ENCODE measurements around the gene DR1.

The DR1 gene

DNA sequence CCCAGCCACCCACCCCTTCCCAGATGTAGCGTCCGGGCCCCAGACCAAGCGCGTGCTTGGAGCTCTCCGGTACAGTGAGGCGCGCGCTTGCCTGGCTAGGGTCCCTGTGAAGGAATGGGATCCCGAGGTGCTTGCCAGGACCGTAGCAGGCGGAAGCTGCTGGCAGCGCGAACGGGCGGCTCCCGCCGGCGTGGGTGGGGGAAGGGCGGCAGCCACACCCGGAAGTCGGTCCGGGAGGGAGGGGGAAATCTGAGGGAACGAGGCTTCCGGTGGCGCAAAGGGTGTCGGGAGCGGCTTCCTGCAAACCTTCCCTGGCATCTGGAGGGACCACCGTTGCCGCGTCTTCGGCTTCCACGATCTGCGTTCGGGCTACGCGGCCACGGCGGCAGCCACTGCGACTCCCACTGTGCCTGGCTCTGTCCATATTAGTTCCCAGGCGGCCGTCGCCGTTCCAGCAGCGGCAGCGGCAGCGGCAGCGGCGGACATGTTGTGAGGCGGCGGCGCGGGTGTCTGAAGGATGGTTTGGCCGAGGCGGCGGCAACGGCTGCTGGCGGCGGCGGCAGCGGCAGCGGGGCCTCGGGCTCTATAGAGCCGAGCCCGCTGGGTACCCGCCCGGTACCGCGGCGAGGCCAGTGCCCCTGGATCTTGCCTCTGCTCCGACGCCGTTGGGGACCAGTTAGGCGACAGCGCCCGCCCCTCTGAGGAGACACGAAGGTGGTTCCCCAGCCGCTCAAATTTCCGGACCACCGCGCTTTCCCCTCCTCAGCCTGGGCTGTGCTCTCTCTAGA, at the start of gene DR1:
DR1 (plus strand) TSS at position 275 of the 788 bp plus-strand sequence. CDS start 739 bp downstream, outside the sequence.
- DNase-seq: peak; percentile 77

DNA sequence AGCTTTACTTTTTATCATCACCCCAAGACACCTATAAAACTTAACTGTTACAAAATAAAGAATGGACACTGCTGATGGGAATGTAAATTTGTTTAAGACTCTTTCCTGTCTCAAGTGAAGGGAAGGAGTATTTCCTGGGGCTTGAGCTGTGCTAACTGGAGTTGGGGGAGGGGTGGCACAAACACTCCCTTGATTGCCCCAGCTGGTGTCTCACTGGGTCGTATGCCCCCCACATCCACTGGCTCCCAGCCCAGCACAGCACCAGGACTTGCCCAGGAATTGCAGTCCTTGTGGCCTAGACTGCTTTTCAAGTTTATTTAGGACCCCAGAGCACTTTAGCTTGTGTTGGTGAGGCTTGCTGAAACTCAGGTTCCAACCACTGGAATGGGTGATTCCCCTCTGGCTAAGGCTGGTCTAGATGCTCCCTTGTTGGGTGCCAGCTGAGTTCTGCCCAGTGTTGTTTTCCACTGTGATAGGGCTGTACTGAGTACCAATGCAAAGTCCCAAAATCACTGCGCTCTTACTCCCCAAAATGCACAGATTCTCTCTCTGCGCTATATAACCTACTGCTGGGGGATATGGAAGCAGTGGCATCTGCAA, 49.1 kb upstream of the DR1 start:
- no peak for DNase-seq

DNA sequence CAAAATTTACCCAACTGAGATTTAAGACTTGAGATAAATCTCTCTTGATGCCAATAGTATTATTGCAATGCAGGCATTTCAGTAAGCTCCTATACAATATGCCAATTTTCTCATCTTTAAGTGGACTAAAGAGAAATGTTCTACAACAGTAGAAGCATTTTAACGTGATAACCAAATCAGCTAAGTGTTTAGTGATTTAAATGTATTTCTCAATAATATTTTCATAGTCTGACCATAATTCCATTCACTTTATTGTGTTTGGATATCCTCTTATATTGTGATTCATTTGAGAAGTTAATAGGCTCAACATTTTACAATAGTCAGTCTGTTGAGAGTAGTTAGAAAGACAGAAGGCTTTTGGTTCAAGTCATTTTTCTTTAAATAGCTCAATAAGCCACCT, 44.6 kb upstream of the DR1 start:
- no peak for DNase-seq

DNA sequence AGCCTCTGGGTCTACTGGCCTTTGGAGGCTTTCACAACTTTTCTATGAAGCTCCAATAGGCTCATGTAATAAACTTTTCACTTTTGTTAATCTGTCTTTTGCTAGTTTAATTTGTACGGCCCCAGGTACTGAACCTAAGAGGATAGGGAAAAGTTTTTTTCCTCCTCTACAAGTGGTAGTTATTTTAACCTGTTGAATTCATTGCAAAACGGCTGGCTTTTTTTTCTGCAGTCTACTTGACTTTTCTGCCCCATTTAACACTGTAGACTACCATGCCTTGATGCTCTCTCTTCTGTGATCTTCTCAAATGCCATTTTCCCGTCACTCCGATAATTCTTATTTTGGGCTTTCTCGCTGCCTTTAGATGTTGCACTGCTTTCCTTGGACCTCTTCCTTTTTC, 43.6 kb upstream of the DR1 start:
- no peak for DNase-seq

DNA sequence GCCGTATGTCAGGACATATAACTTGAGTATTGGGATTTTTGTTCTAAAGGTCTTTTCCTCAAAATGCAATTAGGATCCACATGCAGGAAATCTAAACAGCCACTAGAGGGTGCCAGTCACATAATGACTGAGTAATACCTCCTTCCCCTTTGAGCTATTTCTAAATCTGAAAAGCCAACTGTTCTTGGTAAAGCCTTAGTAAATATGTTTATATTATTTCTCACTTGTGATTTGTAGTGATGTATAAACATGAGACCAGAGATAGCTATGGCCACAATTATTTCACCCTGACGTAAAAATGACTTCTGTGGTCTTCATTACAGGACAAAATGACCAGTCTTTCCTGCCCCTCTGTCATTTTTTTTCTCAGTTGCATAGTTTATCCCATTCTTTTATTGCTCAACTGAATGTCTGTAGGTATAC, 41.0 kb upstream of the DR1 start:
- DNase-seq: no peak

DNA sequence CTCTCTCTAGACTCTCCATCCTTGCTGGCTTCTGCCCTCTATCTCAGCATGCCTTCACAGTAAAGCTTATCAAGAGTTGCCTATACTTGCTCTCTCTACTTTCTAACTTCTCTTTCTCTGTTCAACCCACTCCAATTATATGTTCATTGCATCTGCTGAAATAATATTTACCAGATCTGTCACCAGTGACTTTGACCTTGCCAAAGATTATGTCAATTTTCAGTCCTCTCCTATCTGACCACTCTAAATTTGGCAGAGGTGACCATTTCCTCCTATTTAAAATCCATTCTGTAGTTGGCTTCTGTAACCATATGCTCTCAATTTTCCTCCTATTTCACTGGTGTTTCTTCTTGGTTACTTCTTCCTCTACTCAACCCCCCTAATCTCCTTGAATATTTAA, 38.8 kb upstream of the DR1 start:
- no peak for DNase-seq

DNA sequence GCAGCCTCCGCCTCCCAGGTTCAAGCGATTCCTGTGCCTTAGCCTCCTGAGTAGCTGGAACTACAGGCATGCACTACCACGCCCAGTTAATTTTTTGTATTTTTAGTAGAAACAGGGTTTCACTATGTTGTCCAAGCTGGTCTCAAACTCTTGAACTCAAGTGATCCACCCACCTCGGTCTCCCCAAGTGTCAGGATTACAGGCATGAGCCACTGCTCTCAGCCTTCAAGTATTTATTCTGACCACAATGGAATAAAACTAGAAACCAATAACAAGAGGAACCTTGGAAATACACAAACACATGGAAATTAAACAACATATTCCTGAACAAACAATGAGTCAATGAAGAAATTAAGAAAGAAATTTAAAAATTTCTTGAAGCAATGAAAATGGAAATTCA, 32.7 kb upstream of the DR1 start:
- DNase-seq: no peak

DNA sequence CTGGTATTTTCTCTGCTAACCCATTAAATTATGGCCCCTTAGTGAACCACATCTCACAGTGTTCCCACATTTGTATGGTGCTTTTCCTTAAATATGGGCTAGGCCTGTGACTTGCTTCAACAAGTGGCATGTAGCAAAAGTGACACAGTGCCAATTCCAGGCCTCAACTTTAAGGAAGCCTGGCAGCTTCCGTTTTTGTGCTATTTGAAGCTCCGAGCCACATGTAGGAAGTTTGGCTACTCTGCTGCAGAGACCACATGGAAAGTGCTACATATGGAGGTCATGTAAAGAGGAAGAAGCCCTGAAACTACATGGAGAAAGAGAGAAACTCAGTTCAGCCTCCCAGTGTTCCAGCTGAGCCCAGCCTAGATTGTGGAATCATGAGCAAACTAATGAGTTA, 28.5 kb upstream of the DR1 start:
- DNase-seq: no peak

DNA sequence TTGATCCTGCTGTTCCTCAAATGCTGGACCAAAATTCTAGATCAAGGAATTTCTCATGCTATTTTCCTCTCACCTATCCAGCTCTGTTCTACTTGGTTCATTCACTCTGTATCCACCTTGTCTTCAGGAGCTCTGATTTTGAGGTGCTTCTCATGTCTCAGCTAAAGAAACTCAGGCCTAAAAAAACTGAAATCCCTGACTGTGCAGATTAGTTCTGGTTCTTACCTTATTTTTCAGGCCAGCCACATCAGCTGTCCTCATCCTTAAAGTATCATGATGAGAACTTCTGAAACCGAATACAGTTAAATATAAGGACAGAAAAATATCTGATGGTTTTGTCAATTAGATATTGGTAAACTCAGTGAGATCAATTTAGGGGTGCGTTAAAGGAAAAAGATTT, 27.8 kb upstream of the DR1 start:
- no peak for DNase-seq

DNA sequence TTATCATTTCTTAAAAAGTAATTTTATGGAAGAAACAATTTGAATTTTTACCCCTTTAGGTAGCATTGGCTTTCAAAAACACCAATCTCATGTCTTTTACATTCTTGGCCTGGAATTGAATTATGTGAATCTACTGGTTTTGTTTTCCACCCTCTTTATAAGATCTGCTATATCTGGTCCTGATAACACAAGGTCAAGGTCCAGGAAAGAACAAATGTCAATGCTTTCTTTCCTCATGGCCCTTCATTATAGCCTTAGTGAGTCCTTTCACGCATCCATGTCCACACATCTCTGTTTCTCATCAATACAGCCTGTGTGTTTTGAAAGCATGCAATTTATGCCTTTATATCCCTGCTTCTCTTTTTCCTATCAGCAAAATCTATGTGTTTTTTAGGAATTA, 24.0 kb upstream of the DR1 start:
- no peak for DNase-seq

DNA sequence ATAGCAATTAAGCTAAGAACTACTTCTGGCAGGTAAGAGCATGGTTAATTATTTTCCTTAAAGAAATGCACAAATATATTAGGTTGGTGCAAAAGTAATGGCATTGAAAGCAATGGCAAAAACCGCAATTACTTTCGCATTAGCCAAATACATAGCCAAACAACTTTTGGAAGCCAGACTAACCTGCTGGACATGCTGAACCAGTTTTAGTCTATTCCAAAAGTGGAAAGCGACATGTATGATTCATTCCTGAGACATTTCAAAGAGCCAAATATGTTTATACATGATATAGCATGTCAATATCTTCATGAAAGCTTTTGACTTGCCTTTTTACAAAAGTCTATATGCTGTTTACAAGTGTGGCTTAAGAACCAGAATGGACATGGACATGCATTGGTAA, 23.4 kb upstream of the DR1 start:
- DNase-seq: no peak

DNA sequence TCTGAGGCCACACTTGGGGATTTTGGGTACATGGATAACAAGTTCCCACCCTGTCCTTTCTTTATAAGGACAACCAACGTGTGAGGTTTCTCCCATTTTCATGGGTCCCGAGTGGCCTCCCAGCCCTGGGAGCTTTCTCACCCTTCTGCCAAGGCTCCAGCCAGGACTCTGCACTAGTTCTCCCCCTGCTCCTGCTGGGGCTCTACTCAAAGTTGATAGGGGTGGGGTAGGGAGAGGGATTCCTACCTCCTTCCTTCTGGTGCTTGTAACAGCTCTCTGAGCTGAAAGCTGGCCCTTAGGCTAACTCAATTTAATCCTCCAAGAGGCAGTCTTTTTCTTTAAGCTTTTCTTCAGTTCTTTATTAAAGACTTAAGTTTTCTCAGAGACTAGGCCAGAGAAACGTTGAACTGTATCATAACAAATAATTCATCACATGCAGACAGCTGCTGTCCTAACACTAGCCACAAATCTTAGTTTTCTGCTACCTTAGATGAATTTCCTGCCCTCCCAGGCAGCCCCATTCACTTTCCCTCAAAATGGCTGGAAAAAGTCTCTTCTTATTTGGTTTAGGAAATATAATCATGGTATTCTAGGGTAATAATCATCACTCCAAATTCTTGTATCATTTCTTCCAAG, 22.4 kb upstream of the DR1 start:
- no peak for DNase-seq

DNA sequence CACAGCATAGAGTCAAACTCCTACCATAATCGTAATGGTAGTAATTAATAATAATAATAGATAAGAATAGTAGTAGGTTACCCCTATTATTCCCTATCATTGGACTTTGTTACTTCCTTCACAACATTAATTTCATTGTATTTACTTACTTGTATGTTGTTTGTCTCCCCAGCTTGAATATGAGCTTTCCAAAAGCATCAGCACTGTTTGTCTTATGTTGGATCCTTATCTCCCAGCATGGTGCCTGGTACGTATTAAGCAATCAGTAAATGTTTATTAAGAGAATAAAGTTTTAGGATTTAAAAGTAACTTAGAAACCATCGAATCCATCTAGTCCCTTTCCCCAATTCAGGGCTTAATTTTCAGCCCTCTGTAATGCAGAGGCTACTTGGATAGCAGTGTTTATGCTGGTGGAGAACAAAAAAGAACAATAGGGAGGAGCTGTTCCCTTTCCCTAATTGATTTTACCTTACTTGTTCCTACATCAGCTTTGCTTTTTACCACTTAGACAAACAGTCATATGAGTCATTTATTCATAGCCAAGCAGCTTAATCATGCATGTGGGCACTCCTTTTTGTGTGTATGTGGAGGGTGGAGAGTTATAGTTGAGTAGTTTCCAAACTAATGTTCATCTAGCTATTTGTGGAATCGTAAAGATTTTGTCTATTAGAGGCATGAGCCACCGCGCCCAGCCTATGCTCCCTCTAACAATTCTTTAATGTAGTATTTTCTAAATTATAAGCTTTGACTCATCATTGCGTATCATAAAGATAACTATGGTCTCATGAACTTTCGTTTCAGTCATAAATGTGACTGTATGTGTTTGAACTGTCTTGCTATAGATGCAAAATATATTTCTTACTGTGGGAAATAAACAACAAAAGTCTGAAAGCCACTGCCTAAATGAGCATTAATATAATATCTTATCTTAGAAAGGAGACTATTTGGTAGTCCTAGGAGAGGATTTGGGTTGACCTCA, 20.9 kb upstream of the DR1 start:
- DNase-seq: no peak

DNA sequence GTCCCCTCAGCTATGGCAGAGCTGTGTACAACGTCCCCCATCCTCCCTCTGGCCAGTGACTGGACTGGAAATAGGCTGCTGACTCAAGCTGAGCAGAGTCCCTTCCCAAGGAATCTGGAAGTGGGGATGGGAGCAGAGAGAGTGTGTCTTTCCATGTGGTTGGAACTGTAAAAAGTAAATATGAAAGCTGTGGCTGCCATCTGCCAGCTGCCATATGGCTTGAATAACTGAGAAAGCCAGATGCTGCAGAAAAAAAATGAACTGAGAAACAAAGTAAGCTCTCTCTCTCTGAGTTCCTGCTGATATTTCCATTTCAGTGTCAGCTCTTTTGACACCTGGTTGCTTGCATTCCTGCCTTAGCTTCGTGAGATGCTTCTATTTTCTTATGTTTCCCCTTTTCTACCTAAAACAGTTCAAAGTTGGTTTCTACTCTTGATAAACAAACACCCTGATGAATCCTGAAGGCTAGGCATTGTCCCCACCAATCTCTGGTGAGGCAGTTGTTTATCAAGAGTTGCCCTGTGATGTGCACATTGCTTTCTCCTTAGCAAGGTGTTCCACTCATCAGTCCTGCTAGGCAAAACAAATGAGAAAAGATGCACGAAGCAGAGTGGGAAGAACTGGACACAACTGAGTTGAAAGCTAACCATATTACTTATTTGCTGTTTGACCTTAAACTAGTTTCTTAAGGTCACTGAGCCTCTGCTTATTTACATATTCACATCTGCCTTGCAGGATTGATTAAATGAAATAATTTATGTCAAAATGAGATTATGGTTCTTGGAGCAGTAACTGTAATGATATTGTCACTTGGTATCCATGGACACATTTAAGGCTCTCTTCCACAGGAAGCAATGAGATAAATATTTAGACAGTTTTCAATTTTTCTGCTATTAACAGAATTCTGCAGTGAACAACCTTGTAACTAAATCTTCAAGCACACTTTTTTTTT, 16.6 kb upstream of the DR1 start:
- DNase-seq: peak; percentile 69

DNA sequence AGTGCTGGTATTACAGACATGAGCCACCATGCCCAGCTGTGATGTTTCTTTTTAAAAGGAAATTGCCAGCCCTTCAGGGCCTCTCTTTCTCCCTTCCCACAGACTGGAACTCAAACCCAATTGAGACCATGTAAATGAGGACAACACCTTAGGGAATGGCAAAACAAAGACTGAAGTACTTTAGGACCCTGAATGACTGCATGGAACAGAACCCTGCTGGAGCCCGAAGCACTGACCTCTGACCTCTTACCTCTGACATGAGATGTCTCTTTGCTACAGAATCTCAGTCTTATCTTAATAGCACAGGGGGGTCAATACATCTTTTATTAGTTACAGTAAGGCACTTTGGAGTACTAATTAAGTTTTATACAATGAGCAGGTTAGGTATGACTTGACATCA, 15.5 kb upstream of the DR1 start:
- DNase-seq: no peak

DNA sequence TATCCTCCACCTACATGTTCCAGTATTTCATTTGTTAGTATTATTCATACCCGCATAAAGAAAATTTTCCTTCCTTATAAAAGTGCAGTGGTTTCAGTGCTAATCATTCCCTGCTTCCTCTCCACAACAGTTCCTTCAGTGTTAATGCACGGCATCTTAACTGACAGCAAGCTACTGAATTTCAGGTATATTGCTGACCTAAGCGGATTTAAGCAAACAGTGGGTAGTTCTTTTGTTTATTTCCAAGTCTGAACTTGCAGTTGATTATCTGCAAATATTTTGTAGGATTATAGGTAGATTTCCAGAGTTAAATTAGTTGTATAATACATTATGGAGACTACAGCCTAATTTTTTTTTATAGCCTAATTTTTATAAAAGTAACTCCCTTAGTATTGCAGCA, 15.1 kb upstream of the DR1 start:
- DNase-seq: no peak

DNA sequence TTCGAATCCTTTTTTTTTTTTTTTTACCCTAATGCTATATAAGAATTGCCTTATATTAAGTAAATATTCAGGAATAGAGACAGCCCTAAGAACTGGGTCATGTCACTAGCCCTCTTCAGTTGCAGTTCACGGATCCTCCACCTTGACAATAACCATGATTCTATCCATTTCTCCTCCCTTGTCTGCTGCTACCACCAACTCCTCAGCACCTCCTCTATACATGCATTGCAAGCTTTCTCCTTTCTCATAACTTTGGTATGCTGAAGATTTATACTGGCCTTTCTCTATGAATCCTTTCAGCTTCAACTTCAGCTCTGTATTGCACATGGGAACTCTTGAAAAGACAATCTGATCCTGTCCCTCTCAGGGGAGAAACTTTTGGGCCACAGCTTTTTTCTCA, 14.3 kb upstream of the DR1 start:
- no peak for DNase-seq

DNA sequence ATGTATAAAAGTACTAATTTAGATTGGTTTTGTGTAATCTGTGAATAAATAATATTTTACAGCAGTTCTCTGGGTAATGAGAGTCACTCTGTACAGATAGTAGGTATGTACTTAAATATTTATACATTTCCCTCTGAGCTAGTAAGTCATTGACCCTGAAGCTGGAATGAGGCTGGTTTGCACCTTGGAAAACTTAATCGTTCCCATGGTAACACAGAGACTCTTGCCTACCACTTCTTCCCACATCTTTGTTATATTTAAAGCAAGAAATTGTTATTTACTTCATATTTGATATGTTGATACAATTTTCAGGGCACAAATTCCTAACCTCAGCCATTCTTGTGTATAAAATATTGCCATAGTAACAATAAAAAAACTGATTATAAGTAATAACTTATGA, 13.3 kb upstream of the DR1 start:
- DNase-seq: no peak

DNA sequence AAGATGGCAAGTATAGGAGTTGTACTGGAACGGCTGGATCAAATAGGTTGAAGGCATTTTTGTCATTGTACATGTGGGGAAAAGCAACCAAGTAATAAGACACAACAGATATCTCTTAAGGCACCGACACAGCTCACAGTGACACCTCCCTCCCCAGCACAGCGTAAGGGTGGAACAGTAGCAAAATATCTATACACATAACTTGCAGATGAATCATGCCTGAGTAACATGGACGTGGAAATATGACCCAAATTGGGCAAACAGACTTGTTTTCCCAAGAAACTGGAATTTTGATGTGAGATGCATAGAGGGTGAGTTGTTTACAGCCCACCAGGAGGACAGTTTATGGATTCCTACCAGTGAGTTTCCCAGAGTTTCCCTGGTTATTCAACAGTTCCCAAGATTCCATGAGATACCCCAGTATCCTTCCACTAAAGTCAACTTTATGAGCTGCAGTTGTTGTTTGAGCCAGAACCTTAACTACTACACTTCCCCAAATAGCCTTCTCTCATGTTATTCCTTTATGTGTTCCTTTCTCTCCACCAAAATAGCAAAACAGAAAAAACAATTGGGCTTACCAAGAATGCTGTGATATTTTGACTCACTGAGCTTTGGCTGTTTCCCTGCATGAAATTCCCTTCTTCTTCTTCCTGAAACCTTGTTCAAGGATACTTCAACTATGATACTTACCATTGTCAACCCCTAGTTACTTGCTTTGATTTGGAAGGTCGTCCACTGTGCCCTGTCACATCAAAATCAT, 7.1 kb upstream of the DR1 start:
- no peak for DNase-seq

DNA sequence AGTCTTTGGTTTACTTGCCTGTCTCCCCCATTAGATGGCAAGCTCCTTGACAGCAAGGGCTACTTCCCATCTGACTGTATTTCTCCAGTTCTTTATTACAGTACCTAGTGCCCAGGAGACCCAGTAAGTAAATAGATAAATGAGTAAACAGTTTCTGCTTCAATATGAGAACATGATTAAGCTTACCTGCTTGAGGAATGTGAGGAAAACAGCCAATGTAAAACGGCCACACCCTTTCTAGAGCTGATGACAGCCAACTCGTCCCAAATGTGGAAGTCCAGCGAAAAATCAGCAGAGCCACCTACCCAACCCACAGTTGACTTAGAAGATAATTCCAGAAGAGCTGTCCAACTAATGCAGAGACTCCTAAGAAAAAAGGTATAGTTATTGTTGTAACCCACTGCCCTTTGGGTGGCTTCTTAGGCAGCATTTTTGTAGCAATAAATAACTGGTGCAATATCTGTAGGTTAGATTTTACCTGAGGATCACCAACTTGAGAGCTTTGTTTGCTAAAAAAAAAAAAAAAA, 6.5 kb upstream of the DR1 start:
- no peak for DNase-seq

DNA sequence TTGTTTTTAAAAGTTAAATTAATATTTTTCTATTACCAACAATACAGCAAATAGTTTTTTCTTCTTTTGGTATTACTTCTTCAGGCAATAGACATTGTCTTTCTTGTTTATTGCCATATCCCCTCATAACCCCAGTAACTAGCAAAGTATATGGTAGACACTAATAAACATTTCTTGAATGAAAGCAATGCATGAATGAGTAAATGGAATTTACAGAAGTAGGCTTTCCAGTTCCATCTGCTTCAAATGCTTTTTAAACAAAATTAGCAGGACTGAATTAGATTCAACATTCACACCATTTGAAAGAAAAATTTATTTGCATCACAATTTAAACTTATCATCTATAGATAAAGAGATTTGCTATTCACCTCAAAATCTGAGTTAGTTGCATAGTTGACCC, 5.6 kb upstream of the DR1 start:
- no peak for DNase-seq

Data from NCI-H2171 (cell line).